H1 (cell line): ENCODE data around the gene RSPO1. TPM values are rescaled to one million over a fixed set of nuclear protein-coding genes. Genes with fewer than 3 reads are reported as not detected.

ENCODE experiments used
- CTCF ChIP-seq, 3 experiments: IDR thresholded peaks; 1 replicate in 2 of 3; 2 replicates in 1 of 3; pipeline versions ENCODE4 v1.5.1 to v1.6.1; 2011; ENCODE audit warnings: low read length in 3 of 3, mild to moderate bottlenecking in 3 of 3, inconsistent platforms in 2 of 3, low read depth in 1 of 3, moderate library complexity in 1 of 3; ENCODE audit not compliant: insufficient read depth in 1 of 3; ENCODE audit errors: control extremely low read depth in 1 of 3
- E2F6 ChIP-seq: IDR thresholded peaks from 2 replicates; pipeline ENCODE4 v1.6.1; 2012; ENCODE audit warnings: inconsistent platforms
- EGR1 ChIP-seq: IDR thresholded peaks from 2 replicates; pipeline ENCODE4 v1.6.1; 2011; ENCODE audit warnings: low read depth, low read length, borderline replicate concordance
- TAF1 ChIP-seq: IDR thresholded peaks from 2 replicates; pipeline ENCODE4 v1.6.1; 2011; ENCODE audit warnings: mild to moderate bottlenecking, low read depth, low read length
- TAF7 ChIP-seq: optimal IDR thresholded peaks from 2 replicates; pipeline ENCODE3; 2011; ENCODE audit warnings: low read depth, mild to moderate bottlenecking, inconsistent platforms, low read length, moderate library complexity, borderline replicate concordance
- polyA plus RNA-seq, 7 experiments: library from polyadenylated mRNA; depleted of rRNA in 3 of 7; stranded (reverse) in 5 of 7; unstranded in 2 of 7; fragments of >200 nt in 5 of 7; fragments of 200-250 nt in 2 of 7; gene quantifications; 1 replicate in 5 of 7; 2 replicates in 1 of 7; 4 replicates in 1 of 7; pipeline versions ENCODE4 v1.2.1 to v1.2.3, GENCODE V29; 2011 to 2013; ENCODE audit warnings: missing spikeins in 2 of 7, mixed read lengths in 2 of 7
- total RNA-seq: library from RNA; stranded (reverse); fragmentation: NEBNext Ultra II Directional; extraction: Animal tissue kit (Norgen Biotek cat#: 25700); gene quantifications from 2 replicates; pipeline ENCODE4 v1.2.1, GENCODE V29; 2021

The RSPO1 gene
- total and polyA plus RNA-seq, 2 of the 8 experiments (the other 6 are each of a cell fraction or from before 2014, with no cell fraction given) = 0.39 TPM; not detected in 1

- no peak for TF ChIP-seq CTCF (IDR thresholded peaks at IDR 0.05; ENCODE audit: control extremely low read depth in 1 of 3, insufficient read depth in 1 of 3, low read depth in 1 of 3, low read length in 3 of 3)
- TF ChIP-seq TAF7 = no peak
- no peak for TF ChIP-seq E2F6
- TF ChIP-seq TAF1 = no peak
- no peak for TF ChIP-seq EGR1
- TF ChIP-seq, all 59 proteins: peak for 0
Measured at GRCh38 chr1:37630426-37631028, 4.2 kb downstream of the RSPO1 start (continued).
